GM10266 (cell line): ENCODE data around the gene HTT.

Experiments used
- DNase-seq: peaks from one replicate; pipeline ENCODE4 v3.0.0; 2012; ENCODE audit errors: extremely low spot score
- CTCF ChIP-seq: IDR thresholded peaks from 2 replicates; pipeline ENCODE4 v1.5.1; 2012; ENCODE audit warnings: mild to moderate bottlenecking, low read depth; ENCODE audit not compliant: control insufficient read depth, insufficient read depth; ENCODE audit errors: missing control alignments

Gene HTT

GRCh38 chr4:3065551-3065950, 8.9 kb upstream of the HTT start:
- no peak for TF ChIP-seq CTCF
- no peak for DNase-seq

GRCh38 chr4:3066836-3067400, 7.6 kb upstream of the HTT start:
- no peak for TF ChIP-seq CTCF
- no peak for DNase-seq

GRCh38 chr4:3067473-3068001, 6.9 kb upstream of the HTT start:
- DNase-seq, result no peak
- TF ChIP-seq CTCF, result no peak

- TF ChIP-seq CTCF, result no peak
These were observed 4.8 kb upstream of the HTT start for GRCh38 chr4:3069661-3070199.

GRCh38 chr4:3070709-3071500, 3.6 kb upstream of the HTT start:
- no peak for DNase-seq
- TF ChIP-seq CTCF, result no peak

More at GRCh38 chr4:3069661-3070199, 4.8 kb upstream of the HTT start:
- no peak for DNase-seq

- no peak for DNase-seq
- TF ChIP-seq CTCF, result no peak
These were observed 2.7 kb upstream of the HTT start for GRCh38 chr4:3071811-3072210.
